ENCODE data around the gene LAMA3.

The LAMA3 gene

GRCh38 chr18:23855721-23856120, 166.5 kb downstream of the LAMA3 start:
- DNase-seq = no peak

GRCh38 chr18:23856466-23857163, 167.4 kb downstream of the LAMA3 start:
- no peak for DNase-seq

GRCh38 chr18:23857164-23857552, 167.9 kb downstream of the LAMA3 start:
- DNase-seq = no peak

- no peak for DNase-seq
Measured at GRCh38 chr18:23857756-23858155, 168.5 kb downstream of the LAMA3 start.

GRCh38 chr18:23859466-23860336, 170.4 kb downstream of the LAMA3 start:
- no peak for DNase-seq

- no peak for DNase-seq
Measured at GRCh38 chr18:23861326-23861725, 172.1 kb downstream of the LAMA3 start.

GRCh38 chr18:23861805-23862470, 172.7 kb downstream of the LAMA3 start:
- no peak for DNase-seq

GRCh38 chr18:23864624-23865023, 175.4 kb downstream of the LAMA3 start:
- no peak for DNase-seq

- DNase-seq = no peak
Measured at GRCh38 chr18:23867006-23867405, 177.8 kb downstream of the LAMA3 start.

GRCh38 chr18:23868136-23868785, 179.0 kb downstream of the LAMA3 start:
- no peak for DNase-seq

- no peak for DNase-seq
Measured at GRCh38 chr18:23870676-23871380, 181.6 kb downstream of the LAMA3 start.

GRCh38 chr18:23871410-23871809, 182.2 kb downstream of the LAMA3 start:
- DNase-seq = no peak

GRCh38 chr18:23872701-23873550, 183.7 kb downstream of the LAMA3 start:
- no peak for DNase-seq

- DNase-seq = no peak
Measured at GRCh38 chr18:23875966-23876895, 187.0 kb downstream of the LAMA3 start.

GRCh38 chr18:23876921-23877320, 187.7 kb downstream of the LAMA3 start:
- DNase-seq = no peak

- DNase-seq = no peak
Measured at GRCh38 chr18:23877371-23877770, 188.1 kb downstream of the LAMA3 start.

GRCh38 chr18:23878336-23878900, 189.2 kb downstream of the LAMA3 start:
- no peak for DNase-seq

GRCh38 chr18:23879126-23879525, 189.9 kb downstream of the LAMA3 start:
- DNase-seq = no peak

GRCh38 chr18:23879544-23879943, 190.3 kb downstream of the LAMA3 start:
- no peak for DNase-seq

GRCh38 chr18:23879966-23880565, 190.8 kb downstream of the LAMA3 start:
- DNase-seq = no peak

Measured in right forelimb (tissue), 1 donor.